BJ (cell line): ENCODE measurements around the gene ADAMTS14. TPM values are rescaled to one million over a fixed set of nuclear protein-coding genes. Genes with fewer than 3 reads are reported as not detected.

Source experiments
- CTCF ChIA-PET: fragments of 350-600 bp; formaldehyde crosslinking; extraction: SDS; loops from one replicate; lab custom pipeline; 2021; ENCODE audit warnings: antibody characterized with exemption, inconsistent platforms; lab: Yijun Ruan, JAX
- POLR2A ChIA-PET: fragments of 300-600 bp; sonication (Branson Sonifier 250); formaldehyde crosslinking; extraction: SDS; loops from one replicate; lab custom pipeline; 2021; ENCODE audit warnings: antibody characterized with exemption; lab: Charles Lee
- DNase-seq: peaks from one replicate; pipeline ENCODE4 v3.0.0-alpha.2; 2011; ENCODE audit warnings: low read depth
- H3K27me3 ChIP-seq: 2 replicates; pipeline ENCODE4 v1.6.0; 2011; ENCODE audit warnings: low read length; ENCODE audit not compliant: control insufficient read depth, insufficient read depth
- H3K36me3 ChIP-seq: 2 replicates; pipeline ENCODE4 v1.5.1; 2011; ENCODE audit warnings: low read length; ENCODE audit not compliant: control insufficient read depth, insufficient read depth
- H3K4me3 ChIP-seq: 2 replicates; pipeline ENCODE4 v1.5.1; 2011; ENCODE audit warnings: low read depth, mild to moderate bottlenecking, control low read depth, low read length
- CTCF ChIP-seq: IDR thresholded peaks from 2 replicates; pipeline ENCODE4 v1.5.1; 2011; ENCODE audit warnings: low read depth, mild to moderate bottlenecking, control low read depth, inconsistent platforms, low read length, moderate library complexity; ENCODE audit not compliant: insufficient read depth
- polyA plus RNA-seq: library from polyadenylated mRNA; depleted of rRNA; stranded (reverse); fragments of >200 nt; gene quantifications from 2 replicates; pipeline ENCODE4 v1.2.3, GENCODE V29; 2011

ADAMTS14 gene
- polyA plus RNA-seq, 1 experiment = 3.3 TPM

GRCh38 chr10:70702190-70702763, 30.0 kb downstream of the ADAMTS14 start:
- TF ChIP-seq CTCF = no peak
- ChIA-PET POLR2A (no interaction called here), CTCF (interaction anchor here (1.4 to 1.5 kb wide), 2 partner anchors 142 to 143 kb away, joined by 3 to 5 read pairs; no protein-coding TSS in a partner anchor)
- DNase-seq = no peak
- H3K36me3 ChIP-seq = no peaks in the 10 kb centered on the region
- no peaks in the 10 kb centered on the region; the same call in 1 of the 2 replicates for H3K27me3 ChIP-seq
- no peak overlapping the region for H3K4me3 ChIP-seq

GRCh38 chr10:70704211-70704610, 31.9 kb downstream of the ADAMTS14 start:
- ChIA-PET CTCF (no interaction called here), POLR2A (no interaction called here)
- H3K27me3 ChIP-seq = no peaks in the 10 kb centered on the region; the same call in 1 of the 2 replicates
- no peak overlapping the region for H3K4me3 ChIP-seq
- TF ChIP-seq CTCF = no peak
- H3K36me3 ChIP-seq = no peaks in the 10 kb centered on the region
- no peak for DNase-seq

GRCh38 chr10:70705121-70705861, 33.0 kb downstream of the ADAMTS14 start:
- Histone ChIP-seq H3K4me3 (no peak overlapping the region), H3K27me3 (no peaks in the 10 kb centered on the region; the same call in 1 of the 2 replicates), H3K36me3 (no peaks in the 10 kb centered on the region)
- CTCF ChIA-PET = interaction anchor here (0.7 kb wide), 1 partner anchor 1365 kb away, joined by 3 read pairs; no protein-coding TSS in a partner anchor
- DNase-seq = no peak
- POLR2A ChIA-PET = no interaction called here
- TF ChIP-seq CTCF = no peak

GRCh38 chr10:70711177-70711576, 38.9 kb downstream of the ADAMTS14 start:
- H3K4me3 ChIP-seq = no peak overlapping the region
- peaks cover 1% of the 10 kb centered on the region; the same call in 1 of the 2 replicates for H3K27me3 ChIP-seq
- no peak for DNase-seq
- ChIA-PET CTCF (no interaction called here), POLR2A (no interaction called here)
- no peak for TF ChIP-seq CTCF
- no peaks in the 10 kb centered on the region for H3K36me3 ChIP-seq

- H3K36me3 ChIP-seq = no peaks in the 10 kb centered on the region
- POLR2A ChIA-PET = no interaction called here
- TF ChIP-seq CTCF = no peak
- CTCF ChIA-PET = no interaction called here
- H3K4me3 ChIP-seq = no peak overlapping the region
- peaks cover 1% of the 10 kb centered on the region; the same call in 1 of the 2 replicates for H3K27me3 ChIP-seq
- DNase-seq = no peak
These were observed 39.6 kb downstream of the ADAMTS14 start for GRCh38 chr10:70711911-70712310.
